RPMI8226 (cell line): Measurements from ENCODE around the gene DUOX1.
A peak's percentile ranks its signal among the peaks of the same experiment; 100 is the strongest.

ENCODE experiments used
- DNase-seq: peaks from one replicate; pipeline ENCODE4 v3.0.0-alpha.2; 2015

DUOX1 gene

GRCh38 chr15:45106002-45106790, 23.6 kb upstream of the DUOX1 start:
- DNase-seq, result no peak

GRCh38 chr15:45107941-45108630, 21.7 kb upstream of the DUOX1 start:
- DNase-seq, result no peak

GRCh38 chr15:45110256-45110820, 19.5 kb upstream of the DUOX1 start:
- no peak for DNase-seq

- no peak for DNase-seq
Measured at GRCh38 chr15:45111390-45112142, 18.2 kb upstream of the DUOX1 start.

- no peak for DNase-seq
Measured at GRCh38 chr15:45112143-45112590, 17.6 kb upstream of the DUOX1 start.

- DNase-seq, result no peak
Measured at GRCh38 chr15:45112591-45113379, 17.0 kb upstream of the DUOX1 start.

GRCh38 chr15:45113380-45113990, 16.3 kb upstream of the DUOX1 start:
- DNase-seq, result no peak

GRCh38 chr15:45114076-45114750, 15.6 kb upstream of the DUOX1 start, which contains the start of the genes DUOX2 and DUOXA2:
Gene DUOX2 (minus strand): TSS chr15:45114172. CDS start chr15:45113411, 761 bp downstream.
Gene DUOXA2 (plus strand): TSS chr15:45114326. CDS start chr15:45114606, 280 bp downstream.
- no peak for DNase-seq

GRCh38 chr15:45114751-45115085, 15.1 kb upstream of the DUOX1 start:
- DNase-seq, result no peak

GRCh38 chr15:45115312-45115820, 14.4 kb upstream of the DUOX1 start:
- no peak for DNase-seq

- no peak for DNase-seq
Measured at GRCh38 chr15:45116006-45116481, 13.8 kb upstream of the DUOX1 start.

GRCh38 chr15:45116482-45117307, 13.1 kb upstream of the DUOX1 start:
- no peak for DNase-seq

GRCh38 chr15:45117308-45118130, 12.3 kb upstream of the DUOX1 start:
- no peak for DNase-seq

- DNase-seq, result peak; percentile 80
Measured at GRCh38 chr15:45118131-45118588, 11.6 kb upstream of the DUOX1 start.

GRCh38 chr15:45118996-45119395, 10.8 kb upstream of the DUOX1 start:
- no peak for DNase-seq

- no peak for DNase-seq
Measured at GRCh38 chr15:45120081-45120972, 9.5 kb upstream of the DUOX1 start.

GRCh38 chr15:45121020-45121419, 8.8 kb upstream of the DUOX1 start:
- no peak for DNase-seq
